G401.6 (cell line): ENCODE measurements around the gene PRDM11.
"Not testable (repeated sequence)": the region's sequence is repeated elsewhere in the genome, so short reads cannot be mapped to it uniquely, and the experiment has no call there.

ENCODE experiments used
- FAIRE-seq: peaks from 2 replicates; lab custom pipeline; 2012; peaks lifted over from hg19 to GRCh38; lab: Jason Lieb, UNC

Gene PRDM11

DNA sequence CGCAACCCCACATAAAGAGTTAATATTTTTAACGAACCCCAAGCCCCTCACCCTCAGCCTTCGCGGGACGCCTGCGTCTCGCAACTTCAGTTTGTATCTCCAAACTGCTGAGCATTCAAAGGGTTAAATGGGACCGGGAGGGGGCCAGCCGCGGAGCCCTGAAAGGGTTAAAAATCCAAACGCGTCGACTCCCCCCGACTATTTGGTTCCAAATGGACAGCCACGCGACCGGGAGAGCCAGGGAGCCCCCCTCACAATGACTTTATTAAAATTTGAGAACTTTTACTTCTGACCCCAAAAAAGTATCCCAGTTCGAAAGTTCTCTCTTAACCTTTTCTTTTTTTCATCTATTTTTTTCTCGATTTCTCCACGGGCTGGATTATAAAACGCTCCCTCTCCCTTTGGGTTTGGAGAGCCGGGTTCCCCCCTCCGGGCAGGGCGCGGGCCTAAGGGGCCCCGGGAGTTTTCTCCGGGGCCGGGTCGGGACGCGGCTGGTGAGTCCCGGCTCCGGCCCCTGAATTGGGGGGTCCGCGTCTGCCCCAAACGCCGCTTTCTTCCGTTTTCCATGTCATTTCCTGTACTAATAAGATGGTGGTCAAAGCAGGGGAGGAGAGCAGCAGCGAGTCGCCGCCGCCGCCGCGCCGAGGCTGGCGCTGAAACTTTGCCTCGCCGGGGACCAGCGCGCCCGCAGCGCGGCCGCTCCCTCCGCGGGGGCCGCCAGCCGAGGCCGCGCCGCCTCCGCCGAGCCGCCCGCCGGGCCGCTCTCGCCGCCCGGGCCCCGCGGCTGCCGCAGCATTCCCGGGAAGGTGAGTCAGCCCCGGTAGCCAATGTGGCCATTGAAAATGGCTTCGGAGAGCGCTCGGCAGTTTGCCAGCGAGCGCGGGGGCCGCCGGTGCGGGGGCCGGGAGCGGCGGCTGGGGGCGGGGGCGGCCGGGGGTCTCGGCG lies at the start of gene PRDM11:
Gene PRDM11 (plus strand): TSS at position 568 of the 945 bp plus-strand sequence. CDS start 35,128 bp downstream, outside the sequence.
- FAIRE-seq: no peak

DNA sequence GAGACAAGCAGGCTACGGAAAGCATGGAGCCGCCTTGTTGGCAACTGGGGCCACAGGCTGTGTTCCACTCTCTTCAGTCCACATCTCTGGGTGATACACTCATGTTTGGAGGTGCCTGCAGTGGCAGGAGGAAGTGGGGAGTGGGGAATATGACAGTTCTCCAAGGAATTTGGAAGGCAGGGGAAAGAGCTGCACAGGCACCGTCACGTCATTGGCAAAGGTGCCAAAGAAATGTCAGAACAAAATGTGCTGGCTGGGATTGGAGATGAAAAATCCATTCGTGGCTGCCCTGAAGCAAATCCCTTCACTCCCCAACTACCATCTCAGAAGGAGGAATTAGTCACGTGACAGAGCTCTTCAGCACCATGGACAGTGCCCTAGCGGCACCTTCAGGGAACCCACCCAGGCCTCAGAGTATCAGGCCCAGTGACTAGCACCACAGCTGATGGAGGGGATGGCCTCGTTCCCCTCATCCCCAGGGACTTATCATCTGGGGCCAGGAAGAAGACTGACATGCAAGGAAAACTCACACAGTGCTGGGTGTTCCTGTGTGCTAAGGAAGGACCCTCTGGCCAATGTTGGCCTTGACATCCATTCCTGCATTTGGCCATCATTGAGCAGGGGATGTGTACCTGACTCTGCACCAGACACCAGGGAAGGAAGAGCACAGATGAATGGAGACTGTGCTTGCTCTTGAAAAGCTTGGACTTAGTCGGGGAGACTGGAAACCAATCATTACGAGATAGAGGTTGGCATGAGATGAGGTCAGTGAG lies 48.5 kb upstream of the PRDM11 start:
- FAIRE-seq: no peak

DNA sequence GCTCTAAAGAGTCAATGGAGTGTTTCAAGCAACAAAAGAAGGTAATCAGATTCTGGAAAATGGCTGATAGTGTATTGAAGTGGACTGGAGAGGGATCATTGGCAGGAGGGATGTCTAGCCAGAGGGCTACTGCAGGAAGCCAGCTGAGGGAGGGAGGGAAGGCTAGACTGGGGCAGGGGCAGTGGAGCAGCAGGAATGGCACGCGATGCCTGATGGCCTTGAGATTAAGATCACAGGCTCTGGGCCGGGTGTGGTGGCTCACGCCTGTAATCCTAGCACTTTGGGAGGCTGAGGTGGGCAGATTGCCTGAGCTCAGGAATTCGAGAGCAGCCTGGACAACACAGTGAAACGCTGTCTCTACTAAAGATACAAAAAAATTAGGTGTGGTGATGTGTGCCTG lies 47.5 kb upstream of the PRDM11 start:
- FAIRE-seq: no peak

- no peak for FAIRE-seq
These were observed 46.1 kb upstream of the PRDM11 start for GRCh38 chr11:45100339-45100738.

DNA sequence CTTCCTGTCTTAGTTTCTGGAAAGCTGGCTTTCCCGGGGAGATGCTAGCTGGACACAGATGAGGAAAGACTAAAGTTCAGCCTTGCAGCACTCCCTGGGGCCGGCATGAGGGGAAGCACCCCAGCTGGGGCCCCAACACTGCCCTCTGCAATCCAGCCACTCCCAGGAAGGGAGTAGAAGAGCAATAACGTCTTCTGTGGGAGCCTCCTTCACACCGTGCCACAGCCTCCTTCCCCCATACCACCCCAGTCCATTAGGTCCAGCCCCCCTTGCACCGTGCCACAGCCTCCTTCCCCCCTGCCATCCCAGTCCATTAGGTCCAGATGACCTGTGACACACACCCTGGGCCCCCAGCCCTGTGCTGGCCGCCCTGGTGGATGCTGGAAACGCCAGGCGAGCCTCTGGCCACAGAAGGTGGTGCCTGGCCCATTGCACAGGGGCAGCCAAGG lies 44.1 kb upstream of the PRDM11 start:
- no peak for FAIRE-seq

GRCh38 chr11:45102810-45103621 lies 43.4 kb upstream of the PRDM11 start:
- peak; percentile 86 for FAIRE-seq

GRCh38 chr11:45104006-45104789 lies 42.2 kb upstream of the PRDM11 start:
- no peak for FAIRE-seq

GRCh38 chr11:45104790-45105084 lies 41.7 kb upstream of the PRDM11 start:
- no peak for FAIRE-seq

DNA sequence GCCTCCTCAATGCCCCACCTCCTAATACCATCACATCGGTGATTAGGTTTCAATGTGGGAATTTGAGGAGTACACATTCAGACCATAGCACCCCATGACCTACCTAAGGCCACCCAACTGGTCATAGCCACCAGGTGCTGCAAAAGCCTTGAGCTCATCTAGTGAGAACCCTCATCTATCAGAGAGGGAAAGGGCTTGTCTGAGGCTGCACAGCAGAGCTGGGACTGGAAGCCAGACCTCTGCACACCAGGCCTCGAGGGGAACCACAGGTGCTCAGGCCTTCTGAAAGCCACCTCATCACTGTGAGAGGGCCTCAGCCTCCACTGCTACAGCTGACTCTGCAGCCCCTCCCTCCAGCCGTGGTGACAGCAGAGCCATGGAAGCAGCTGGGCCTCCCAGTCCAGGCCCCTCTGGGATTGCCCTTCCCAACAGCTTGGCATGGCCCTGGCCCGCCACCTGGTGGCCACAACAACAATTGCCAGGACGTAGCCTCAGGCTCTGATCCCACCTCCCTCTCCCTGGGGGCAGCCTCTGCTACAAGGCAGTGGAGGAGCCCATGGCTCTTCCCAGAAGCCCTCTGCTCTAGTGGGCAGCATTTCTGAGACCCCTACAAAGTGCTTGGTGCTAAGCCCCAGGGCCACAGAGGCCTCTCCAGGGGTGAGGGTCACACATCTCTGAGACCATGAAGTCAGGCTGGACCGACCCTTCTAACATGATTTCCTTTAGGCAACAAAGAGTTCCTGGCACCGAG lies 41.0 kb upstream of the PRDM11 start:
- peak; percentile 30 for FAIRE-seq

GRCh38 chr11:45105984-45106375 lies 40.5 kb upstream of the PRDM11 start:
- no peak for FAIRE-seq

- FAIRE-seq: no peak
These were observed 40.0 kb upstream of the PRDM11 start for GRCh38 chr11:45106440-45106839.

- FAIRE-seq: no peak
These were observed 39.4 kb upstream of the PRDM11 start for GRCh38 chr11:45107029-45107428.

GRCh38 chr11:45108070-45109064 lies 38.1 kb upstream of the PRDM11 start:
- FAIRE-seq: no peak

DNA sequence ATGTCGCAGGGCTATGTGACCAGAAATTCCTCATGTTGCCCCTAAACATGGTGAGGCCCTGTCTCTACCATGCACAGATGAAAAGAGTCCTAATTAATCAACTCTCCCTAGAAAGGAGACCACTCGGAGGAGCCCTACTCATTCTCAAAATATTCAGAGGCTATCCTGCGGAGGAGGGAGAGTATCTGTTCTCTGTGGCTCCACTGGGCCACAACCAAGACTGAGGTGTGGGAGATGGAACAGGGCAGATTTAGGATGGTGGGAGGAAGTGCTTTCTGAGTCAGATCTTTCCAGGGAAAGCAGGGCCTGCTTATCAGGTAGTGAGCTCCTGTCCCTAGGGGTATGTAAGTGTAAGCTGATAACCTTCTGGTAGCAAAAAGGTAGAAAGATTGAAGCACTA lies 37.0 kb upstream of the PRDM11 start:
- no peak for FAIRE-seq

DNA sequence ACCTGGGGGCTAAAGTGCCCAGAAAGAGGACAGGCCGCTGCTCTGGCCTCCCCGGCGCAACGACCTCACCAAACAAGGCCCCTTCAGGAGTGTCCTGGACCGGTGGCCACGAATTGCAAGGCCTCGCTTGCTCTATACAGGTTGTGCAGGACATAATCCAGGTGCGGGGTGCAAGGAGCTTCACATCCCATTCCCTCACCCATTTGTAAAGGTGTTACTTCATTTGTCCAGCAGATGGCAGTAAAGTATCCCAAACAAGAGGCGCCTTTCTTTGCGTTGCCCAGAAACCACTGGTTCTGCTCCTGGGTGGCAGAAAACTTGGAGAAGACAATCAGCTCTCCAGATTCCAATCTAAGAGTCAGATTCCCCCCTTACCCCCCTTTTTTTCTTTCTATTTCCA lies 35.9 kb upstream of the PRDM11 start:
- peak; percentile 76 for FAIRE-seq

DNA sequence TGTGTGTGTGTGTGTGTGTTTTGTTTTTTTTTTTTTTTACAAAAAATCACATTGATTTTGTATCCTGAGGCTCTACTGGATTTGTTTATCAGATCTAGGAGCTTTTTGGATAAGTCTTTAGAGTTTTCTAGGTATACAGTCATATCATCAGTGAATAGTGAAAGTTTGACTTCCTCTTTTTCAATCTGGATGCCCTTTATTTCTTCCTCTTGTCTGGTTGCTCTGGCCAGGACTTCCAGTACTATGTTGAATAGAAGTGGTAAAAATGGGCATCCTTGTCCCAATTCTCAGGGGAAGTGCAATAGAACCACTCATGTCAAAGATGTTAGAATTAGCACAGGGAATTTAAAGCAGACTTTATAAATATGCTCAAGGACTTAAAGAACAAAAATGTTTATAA lies 32.6 kb upstream of the PRDM11 start:
- no peak for FAIRE-seq

DNA sequence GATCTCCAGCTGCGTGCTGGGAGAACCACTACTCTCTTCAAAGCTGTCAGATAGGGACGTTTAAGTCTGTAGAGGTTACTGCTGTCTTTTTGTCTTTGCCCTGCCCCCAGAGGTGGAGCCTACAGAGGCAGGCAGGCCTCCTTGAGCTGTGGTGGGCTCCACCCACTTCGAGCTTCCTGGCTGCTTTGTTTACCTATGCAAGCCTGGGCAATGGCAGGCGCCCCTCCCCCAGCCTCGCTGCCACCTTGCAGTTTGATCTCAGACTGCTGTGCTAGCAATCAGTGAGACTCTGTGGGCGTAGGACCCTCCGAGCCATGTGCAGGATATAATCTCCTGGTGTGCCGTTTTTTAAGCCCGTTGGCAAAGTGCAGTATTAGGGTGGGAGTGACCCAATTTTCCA lies 18.6 kb upstream of the PRDM11 start:
- FAIRE-seq: not testable (repeated sequence)

DNA sequence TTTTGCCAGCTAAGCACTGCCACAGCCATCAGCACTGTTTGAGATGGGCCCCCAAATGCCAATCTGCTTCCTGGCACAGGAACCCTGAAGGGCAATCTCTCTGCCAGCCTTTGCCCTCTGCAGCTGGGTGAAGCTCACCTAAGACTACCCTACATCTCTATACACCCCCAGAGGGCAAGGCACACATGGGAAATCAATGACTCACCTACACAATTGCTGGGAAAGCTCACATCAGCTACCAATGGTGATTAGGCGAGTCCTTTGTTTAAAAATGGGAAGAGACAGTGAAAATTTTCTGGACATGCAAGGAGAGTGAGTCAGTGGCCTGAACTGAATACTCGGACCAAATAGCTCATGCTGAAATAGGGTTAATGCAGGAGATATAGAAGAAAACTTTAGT lies 12.6 kb upstream of the PRDM11 start:
- no peak for FAIRE-seq

DNA sequence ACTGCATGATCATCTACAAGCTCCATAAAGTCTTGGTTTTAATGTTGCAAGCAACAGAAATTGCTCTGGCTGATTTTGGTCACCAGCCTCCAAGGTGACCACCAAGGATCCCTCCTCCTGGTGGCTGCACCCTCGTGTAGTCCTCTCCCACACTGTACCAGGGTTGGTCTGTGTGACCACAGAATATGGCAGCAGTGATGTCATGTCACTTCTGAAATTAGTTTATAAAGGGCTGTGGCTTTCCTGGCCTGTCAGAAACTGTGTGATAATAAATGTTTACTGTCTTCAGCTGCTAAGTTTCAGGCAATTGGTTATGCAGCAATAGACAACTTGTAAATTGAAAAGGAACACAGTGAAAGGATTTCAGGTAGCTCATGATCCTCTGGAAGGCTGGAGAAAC lies 5.3 kb upstream of the PRDM11 start:
- FAIRE-seq: no peak

GRCh38 chr11:45141631-45142030 lies 4.8 kb upstream of the PRDM11 start:
- no peak for FAIRE-seq
